Measurements from ENCODE around the gene CNEP1R1.

CNEP1R1 gene

DNA sequence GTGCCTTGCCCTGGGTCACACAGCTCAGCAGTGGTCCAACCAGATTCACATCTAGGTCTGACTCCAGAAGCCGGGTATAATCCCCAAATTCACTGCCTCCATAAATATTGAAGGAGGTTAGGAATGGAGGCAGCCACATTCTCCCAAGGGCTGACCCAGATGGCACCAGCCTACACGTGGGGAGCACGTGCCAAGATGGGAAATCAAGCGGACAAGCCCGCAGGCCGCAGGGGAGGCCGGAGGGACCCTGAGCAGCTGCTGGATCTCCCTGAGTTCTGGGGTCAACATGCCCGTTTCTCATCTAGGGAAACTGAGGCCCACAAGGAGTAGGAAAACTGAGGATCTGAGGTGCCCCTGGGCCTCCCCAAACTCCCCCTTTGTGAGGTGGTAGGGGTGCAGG is 32.2 kb upstream of the CNEP1R1 start:
- TF ChIP-seq, protein P1, sequence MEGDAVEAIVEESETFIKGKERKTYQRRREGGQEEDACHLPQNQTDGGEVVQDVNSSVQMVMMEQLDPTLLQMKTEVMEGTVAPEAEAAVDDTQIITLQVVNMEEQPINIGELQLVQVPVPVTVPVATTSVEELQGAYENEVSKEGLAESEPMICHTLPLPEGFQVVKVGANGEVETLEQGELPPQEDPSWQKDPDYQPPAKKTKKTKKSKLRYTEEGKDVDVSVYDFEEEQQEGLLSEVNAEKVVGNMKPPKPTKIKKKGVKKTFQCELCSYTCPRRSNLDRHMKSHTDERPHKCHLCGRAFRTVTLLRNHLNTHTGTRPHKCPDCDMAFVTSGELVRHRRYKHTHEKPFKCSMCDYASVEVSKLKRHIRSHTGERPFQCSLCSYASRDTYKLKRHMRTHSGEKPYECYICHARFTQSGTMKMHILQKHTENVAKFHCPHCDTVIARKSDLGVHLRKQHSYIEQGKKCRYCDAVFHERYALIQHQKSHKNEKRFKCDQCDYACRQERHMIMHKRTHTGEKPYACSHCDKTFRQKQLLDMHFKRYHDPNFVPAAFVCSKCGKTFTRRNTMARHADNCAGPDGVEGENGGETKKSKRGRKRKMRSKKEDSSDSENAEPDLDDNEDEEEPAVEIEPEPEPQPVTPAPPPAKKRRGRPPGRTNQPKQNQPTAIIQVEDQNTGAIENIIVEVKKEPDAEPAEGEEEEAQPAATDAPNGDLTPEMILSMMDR (IDR thresholded peaks at IDR 0.05; ENCODE audit: extremely low read depth, missing control alignments), result no peak
- DNase-seq (ENCODE audit: low spot score), result no peak

DNA sequence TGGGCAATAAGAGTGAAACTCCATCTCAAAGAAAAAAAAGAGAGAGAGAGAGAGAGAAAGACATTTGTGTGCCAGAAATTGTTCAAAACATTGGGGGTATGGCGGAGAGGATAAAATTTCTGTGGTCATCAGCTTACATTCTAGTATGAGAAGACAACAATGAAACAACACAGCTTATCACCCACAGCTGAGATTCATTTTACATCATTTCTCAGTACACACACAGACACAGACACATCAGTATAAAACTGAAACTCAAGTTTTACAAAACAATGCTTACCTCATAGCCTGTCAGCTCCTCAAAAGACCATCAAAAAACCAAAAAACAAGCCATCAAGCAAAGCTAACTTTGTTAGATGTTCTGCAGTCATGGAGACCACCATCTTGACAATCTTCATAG is 31.4 kb upstream of the CNEP1R1 start:
- no peak for DNase-seq (ENCODE audit: low spot score)
- TF ChIP-seq, protein P1 (IDR thresholded peaks at IDR 0.05; ENCODE audit: extremely low read depth, missing control alignments), result no peak

DNA sequence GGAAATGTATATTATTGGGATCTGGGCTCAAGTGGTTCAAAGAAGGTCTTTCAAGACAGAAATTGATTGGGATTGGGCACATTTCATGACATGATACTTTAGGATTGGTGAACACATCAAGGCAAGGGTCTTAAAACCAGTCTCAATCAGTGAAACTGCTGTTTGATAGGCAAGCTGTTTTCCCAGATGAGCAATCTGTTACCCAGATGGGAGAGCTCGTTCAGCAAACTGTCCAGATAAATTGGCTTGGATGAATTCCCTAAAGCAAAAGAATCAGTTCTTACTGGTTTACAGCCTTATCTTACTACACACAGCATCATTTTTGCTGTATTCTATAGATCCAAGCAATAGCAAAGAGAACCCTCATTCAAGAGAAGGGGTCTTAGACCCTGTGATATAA is 31.0 kb upstream of the CNEP1R1 start:
- no peak for DNase-seq (ENCODE audit: low spot score)
- TF ChIP-seq, protein P1 (IDR thresholded peaks at IDR 0.05; ENCODE audit: extremely low read depth, missing control alignments), result no peak

DNA sequence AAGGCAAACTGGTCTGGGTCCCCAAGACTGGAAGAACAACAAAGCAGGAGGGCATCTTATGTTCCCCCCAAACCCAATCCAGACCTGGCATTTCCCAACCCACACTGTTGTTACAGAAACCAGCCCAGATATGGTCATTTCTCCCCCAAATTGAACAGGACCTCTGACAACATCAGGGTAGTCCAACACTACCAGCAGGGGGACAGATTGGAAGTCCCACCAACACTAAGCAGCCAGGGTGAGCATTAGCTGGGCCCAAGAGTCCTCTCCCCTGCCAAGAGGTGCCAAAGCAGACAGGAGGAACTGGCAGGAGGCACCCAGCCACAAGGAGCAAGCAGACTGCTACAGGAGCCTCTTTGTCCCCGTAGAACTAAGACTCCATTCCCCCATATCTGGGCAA is 29.3 kb upstream of the CNEP1R1 start:
- TF ChIP-seq, protein P1 (IDR thresholded peaks at IDR 0.05; ENCODE audit: extremely low read depth, missing control alignments), result no peak
- no peak for DNase-seq (ENCODE audit: low spot score)

DNA sequence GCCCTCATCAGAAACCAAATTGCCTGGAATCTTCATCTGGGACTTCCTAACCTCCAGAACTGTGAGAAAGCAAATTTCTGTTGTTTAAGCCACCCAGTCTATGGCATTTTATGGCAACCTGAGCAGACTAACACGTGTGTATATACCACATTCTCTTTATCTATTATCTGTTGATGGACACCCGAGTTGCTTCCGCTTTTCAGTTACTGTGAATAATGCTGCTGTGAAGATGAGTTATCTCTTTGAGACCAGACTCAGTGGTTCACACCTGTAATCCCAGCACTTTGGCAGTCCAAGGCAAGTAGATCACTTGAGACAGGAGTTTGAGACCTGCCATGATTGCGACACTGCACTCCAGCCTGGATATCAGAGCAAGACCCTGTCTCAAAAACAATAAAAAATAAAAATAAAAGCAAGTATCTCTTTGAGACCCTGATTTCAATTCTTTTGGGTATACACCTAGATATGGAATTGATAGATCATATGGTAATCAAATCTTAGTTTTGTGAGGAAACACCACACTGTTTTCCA is 27.2 kb upstream of the CNEP1R1 start:
- TF ChIP-seq, protein P1 (IDR thresholded peaks at IDR 0.05; ENCODE audit: extremely low read depth, missing control alignments), result no peak
- no peak for DNase-seq (ENCODE audit: low spot score)

DNA sequence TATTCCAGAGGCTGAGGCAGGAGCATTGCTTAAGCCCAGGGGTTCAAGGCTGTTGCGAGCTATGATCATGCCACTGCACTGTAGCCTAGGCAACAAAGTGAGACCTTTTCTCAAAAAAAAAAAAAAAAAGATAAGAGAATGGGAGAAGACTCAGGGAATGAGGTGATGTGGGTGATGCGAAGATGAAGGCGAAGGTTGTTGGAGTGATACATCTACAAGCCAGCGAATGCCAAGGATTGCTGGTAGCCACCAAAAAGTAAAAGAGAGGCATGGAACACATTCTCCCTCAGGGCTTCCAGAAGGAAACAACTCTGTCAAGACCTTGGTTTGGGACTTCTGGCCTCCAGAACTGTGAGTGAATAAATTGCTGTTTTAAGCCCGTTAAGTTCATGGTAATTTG is 26.0 kb upstream of the CNEP1R1 start:
- TF ChIP-seq, protein P1 (IDR thresholded peaks at IDR 0.05; ENCODE audit: extremely low read depth, missing control alignments), result no peak
- no peak for DNase-seq (ENCODE audit: low spot score)

DNA sequence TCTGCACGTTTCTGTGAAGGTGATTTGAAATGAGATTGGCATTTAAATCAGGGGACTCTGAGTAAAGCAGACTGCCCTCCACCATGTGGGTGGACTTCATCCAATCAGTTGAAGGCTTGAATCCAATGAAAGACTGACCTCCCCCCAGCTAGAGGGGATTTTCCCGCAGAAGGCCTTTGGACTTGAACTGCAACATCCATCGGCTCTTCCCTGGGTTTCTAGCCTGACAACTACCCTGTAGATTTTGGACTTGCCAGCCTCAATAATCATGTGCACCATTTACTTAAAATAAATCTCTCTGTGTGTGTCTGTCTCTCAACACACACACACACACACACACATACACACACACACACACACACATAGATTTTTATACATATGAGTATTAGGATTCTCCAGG is 23.9 kb upstream of the CNEP1R1 start:
- TF ChIP-seq, protein P1 (IDR thresholded peaks at IDR 0.05; ENCODE audit: extremely low read depth, missing control alignments), result no peak
- no peak for DNase-seq (ENCODE audit: low spot score)

All from GM20000 (cell line).